ENCODE measurements around the gene RNF13.

GRCh38 chr3:149990423-149990948, 177.5 kb downstream of the RNF13 start:
- TF ChIP-seq RAD21 (IDR thresholded peaks at IDR 0.05; ENCODE audit: low read depth): no peak
- TF ChIP-seq TEAD4 (IDR thresholded peaks at IDR 0.05): no peak
- no peak for TF ChIP-seq TAF1 (IDR thresholded peaks at IDR 0.05; ENCODE audit: low read depth)
- TF ChIP-seq, protein P1, sequence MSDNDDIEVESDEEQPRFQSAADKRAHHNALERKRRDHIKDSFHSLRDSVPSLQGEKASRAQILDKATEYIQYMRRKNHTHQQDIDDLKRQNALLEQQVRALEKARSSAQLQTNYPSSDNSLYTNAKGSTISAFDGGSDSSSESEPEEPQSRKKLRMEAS (IDR thresholded peaks at IDR 0.05): no peak
- no peak for TF ChIP-seq EP300 (IDR thresholded peaks at IDR 0.05; ENCODE audit: borderline replicate concordance)
- TF ChIP-seq CEBPB (IDR thresholded peaks at IDR 0.05): no peak
- no peak for TF ChIP-seq EGR1 (IDR thresholded peaks at IDR 0.05)
- TF ChIP-seq, protein P2, sequence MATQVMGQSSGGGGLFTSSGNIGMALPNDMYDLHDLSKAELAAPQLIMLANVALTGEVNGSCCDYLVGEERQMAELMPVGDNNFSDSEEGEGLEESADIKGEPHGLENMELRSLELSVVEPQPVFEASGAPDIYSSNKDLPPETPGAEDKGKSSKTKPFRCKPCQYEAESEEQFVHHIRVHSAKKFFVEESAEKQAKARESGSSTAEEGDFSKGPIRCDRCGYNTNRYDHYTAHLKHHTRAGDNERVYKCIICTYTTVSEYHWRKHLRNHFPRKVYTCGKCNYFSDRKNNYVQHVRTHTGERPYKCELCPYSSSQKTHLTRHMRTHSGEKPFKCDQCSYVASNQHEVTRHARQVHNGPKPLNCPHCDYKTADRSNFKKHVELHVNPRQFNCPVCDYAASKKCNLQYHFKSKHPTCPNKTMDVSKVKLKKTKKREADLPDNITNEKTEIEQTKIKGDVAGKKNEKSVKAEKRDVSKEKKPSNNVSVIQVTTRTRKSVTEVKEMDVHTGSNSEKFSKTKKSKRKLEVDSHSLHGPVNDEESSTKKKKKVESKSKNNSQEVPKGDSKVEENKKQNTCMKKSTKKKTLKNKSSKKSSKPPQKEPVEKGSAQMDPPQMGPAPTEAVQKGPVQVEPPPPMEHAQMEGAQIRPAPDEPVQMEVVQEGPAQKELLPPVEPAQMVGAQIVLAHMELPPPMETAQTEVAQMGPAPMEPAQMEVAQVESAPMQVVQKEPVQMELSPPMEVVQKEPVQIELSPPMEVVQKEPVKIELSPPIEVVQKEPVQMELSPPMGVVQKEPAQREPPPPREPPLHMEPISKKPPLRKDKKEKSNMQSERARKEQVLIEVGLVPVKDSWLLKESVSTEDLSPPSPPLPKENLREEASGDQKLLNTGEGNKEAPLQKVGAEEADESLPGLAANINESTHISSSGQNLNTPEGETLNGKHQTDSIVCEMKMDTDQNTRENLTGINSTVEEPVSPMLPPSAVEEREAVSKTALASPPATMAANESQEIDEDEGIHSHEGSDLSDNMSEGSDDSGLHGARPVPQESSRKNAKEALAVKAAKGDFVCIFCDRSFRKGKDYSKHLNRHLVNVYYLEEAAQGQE (IDR thresholded peaks at IDR 0.05; ENCODE audit: low read depth): no peak
- TF ChIP-seq CREB1 (IDR thresholded peaks at IDR 0.05; ENCODE audit: low read depth): no peak
- no peak for TF ChIP-seq FOXM1 (IDR thresholded peaks at IDR 0.05; ENCODE audit: borderline replicate concordance, low read depth)
- TF ChIP-seq, protein P3, sequence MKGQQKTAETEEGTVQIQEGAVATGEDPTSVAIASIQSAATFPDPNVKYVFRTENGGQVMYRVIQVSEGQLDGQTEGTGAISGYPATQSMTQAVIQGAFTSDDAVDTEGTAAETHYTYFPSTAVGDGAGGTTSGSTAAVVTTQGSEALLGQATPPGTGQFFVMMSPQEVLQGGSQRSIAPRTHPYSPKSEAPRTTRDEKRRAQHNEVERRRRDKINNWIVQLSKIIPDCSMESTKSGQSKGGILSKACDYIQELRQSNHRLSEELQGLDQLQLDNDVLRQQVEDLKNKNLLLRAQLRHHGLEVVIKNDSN (IDR thresholded peaks at IDR 0.05): no peak
- no peak for TF ChIP-seq TCF12 (IDR thresholded peaks at IDR 0.05; ENCODE audit: low read depth)
